HAP-1 (cell line): ENCODE results near the gene GNAZ.

Source experiments
- DNase-seq, 2 experiments: peaks; one replicate each; pipeline ENCODE4 v3.0.0-alpha.2; 2016 to 2020; ENCODE audit warnings: low spot score in 2 of 2
- H3K27me3 ChIP-seq: fragments of 250-450 bp; sonication (Bioruptor Pico); 2 replicates; pipeline ENCODE4 v1.5.1; 2020; ENCODE audit warnings: low read depth, mild to moderate bottlenecking, moderate library complexity
- H3K36me3 ChIP-seq: fragments of 250-450 bp; sonication (Bioruptor Pico); replicated peaks from 2 replicates; pipeline ENCODE4 v1.5.1; 2020; ENCODE audit warnings: mild to moderate bottlenecking
- H3K4me1 ChIP-seq: fragments of 250-450 bp; sonication (Bioruptor Pico); 2 replicates; pipeline ENCODE4 v1.5.1; 2020; ENCODE audit warnings: mild to moderate bottlenecking
- H3K4me3 ChIP-seq: fragments of 250-450 bp; sonication (Bioruptor Pico); 2 replicates; pipeline ENCODE4 v1.5.1; 2020; ENCODE audit warnings: mild to moderate bottlenecking, moderate library complexity
- H3K9me3 ChIP-seq: fragments of 250-450 bp; sonication (Bioruptor Pico); 2 replicates; pipeline ENCODE4 v1.5.1; 2020; ENCODE audit warnings: mild to moderate bottlenecking, moderate library complexity
- in situ Hi-C: fragments of 300-500 bp; cut with MboI; formaldehyde crosslinking; loops from 3 replicates; pipeline ENCODE4 v1.14.3; 2020; ENCODE audit warnings: low sequenced_read_pairs, inconsistent platforms, mixed read lengths

GNAZ gene

DNA sequence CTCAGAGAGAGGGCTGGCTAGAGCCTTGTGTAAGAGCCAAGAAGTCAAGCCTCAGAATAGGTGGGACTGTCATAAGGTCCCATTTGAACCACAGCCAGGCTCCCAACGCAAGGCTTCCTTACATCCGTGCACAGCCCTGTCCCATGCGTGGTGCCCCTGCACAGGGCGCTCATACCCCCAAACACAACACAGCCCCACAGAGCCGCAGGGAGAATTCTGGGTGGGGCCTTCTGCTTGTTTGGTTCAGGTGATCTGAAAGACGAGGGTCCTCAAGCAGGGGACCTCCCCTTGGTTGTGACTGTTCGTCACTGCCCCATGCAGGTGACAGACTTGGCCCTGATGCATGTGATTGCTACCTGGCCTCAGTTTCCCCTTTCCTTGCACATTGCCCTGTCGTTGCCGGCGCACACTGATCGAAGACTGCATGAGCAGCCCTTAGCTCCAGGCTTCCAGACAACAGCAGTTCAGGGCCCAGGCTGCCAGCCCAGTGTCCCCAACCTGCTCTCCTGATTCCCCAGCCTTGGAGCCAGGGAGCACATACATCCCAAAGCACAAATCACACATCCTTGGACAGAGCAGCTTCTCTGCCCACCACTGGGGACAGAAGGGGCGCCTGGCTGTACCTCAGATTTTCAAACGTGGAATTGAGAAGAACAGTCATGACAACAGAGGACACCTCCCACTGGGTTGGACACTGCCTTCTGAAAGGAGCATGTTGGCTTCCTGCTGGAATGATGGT is 22.1 kb downstream of the GNAZ start:
- Histone ChIP-seq H3K9me3 (no peaks in the 10 kb centered on the region), H3K4me3 (no peak overlapping the region), H3K36me3 (peaks cover 5% of the 10 kb centered on the region), H3K4me1 (no peaks in the 10 kb centered on the region), H3K27me3 (no peaks in the 10 kb centered on the region)
- in situ Hi-C loops: no loop called here
- no peak for DNase-seq

DNA sequence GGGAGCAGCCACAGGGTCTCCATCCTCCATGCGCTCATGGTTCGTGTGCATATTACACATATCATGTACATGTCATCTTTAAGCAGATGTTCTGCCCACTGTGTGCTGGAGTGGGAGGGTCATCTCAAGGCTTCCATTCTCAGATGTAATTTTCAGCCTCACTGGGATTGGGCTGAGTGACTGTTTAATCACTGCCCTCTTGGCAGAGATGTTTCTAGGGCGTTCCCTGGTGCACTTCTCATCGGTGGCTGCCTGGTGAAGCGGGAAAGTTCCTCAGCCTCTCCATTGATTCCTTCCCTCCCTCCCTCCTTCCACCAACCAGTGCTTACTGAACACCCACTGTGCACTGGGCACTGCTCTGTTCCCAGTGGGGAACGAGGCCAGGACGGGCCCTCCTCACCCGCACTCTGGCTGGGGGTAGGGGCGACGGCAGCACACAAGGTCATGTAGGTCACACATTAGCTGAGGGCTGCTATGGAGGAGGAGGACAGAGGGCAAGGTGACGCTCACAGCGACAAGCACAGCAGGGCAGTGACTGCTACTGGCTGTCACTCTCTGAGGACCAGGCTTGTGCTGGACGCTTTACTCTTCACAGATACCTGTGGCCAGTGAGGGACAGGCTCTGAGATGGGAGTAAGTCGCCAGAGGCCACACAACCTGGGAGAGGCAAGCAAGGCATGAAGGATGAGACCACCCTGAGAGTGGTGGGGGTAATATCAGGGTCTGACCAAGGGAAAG is 22.9 kb downstream of the GNAZ start:
- H3K4me3 ChIP-seq: no peak overlapping the region
- no peaks in the 10 kb centered on the region for H3K27me3 ChIP-seq
- peaks cover 7% of the 10 kb centered on the region for H3K36me3 ChIP-seq

DNA sequence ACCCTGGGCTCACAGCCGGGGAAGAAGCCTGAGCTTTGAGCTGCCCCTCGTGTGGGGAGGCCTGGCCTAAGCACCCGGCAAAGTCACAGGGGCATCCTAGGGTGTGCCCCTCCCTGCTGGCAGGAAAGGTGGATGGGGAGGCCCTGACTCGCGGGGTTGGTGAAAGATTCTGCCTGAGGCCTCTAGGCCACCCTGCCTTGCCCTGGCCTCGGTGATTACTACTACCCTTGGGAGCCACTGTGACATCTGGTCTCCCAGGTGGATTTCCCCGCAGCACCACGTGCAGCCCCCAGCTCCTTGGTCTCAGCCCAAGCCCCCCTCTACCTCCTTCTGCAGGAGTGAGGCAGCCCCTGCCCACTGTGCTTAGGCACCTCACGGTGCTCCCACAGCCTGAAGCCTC is 23.9 kb downstream of the GNAZ start:
- H3K27me3 ChIP-seq: no peaks in the 10 kb centered on the region
- in situ Hi-C loops: no loop called here

More for the DNA sequence above, 22.9 kb downstream of the GNAZ start:
- no peaks in the 10 kb centered on the region for H3K9me3 ChIP-seq
- DNase-seq: no peak
- in situ Hi-C loops: no loop called here
- no peaks in the 10 kb centered on the region for H3K4me1 ChIP-seq

DNA sequence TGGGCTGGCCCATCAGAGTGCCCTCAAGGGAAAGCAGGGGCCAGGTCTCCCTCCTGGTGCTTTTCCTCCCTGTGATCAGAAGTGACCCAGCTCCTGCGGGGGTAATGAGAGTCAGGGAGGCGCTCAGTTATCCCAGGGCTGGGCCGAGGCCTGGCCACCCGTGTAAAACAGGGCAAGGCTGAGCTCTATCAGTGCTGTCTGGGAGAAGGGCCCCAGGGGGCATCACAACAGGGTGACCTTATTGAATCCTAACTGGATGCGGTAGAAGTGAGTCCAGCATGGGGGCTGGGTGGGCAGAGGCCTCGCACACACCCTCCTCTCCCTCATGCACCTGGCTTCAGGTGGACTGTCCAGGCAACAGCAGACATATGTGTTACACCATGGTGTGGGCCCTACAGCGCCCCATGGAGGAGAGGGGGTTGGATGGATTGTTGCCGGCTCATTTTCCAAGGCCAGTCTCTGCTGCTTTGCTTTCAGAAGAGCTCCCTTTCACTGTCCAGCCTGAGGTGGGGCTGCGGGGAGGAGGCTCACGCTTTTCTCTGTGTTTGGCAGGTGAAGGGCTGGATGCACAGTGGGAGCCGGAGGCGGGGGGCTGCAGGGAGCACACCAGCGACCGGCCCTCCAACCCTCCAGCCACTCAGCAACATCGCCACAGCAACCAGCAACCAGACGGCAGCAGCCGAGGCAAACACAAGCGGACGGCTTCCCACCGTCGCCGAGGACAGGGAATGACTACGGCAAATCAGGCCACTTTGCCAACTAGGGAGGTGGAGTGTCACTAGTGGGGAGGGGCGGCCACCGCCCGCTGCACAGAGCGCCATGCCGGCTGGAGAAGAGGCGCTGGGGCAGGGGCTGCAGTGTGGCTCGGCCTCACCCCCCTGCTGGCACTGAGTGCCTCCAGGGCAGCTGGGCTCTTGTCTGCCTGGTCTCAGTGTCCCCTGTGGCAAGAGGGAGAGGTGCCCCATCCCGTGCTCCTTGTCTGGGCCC is 24.7 kb downstream of the GNAZ start:
- no peak for DNase-seq
- H3K4me1 ChIP-seq: no peaks in the 10 kb centered on the region
- H3K4me3 ChIP-seq: no peak overlapping the region
- H3K9me3 ChIP-seq: no peaks in the 10 kb centered on the region
- no peaks in the 10 kb centered on the region for H3K27me3 ChIP-seq
- peaks cover 7% of the 10 kb centered on the region for H3K36me3 ChIP-seq
- in situ Hi-C loops: no loop called here

More for the DNA sequence above, 23.9 kb downstream of the GNAZ start:
- DNase-seq: no peak
- Histone ChIP-seq H3K4me3 (no peak overlapping the region), H3K36me3 (peaks cover 7% of the 10 kb centered on the region), H3K4me1 (no peaks in the 10 kb centered on the region), H3K9me3 (no peaks in the 10 kb centered on the region)

DNA sequence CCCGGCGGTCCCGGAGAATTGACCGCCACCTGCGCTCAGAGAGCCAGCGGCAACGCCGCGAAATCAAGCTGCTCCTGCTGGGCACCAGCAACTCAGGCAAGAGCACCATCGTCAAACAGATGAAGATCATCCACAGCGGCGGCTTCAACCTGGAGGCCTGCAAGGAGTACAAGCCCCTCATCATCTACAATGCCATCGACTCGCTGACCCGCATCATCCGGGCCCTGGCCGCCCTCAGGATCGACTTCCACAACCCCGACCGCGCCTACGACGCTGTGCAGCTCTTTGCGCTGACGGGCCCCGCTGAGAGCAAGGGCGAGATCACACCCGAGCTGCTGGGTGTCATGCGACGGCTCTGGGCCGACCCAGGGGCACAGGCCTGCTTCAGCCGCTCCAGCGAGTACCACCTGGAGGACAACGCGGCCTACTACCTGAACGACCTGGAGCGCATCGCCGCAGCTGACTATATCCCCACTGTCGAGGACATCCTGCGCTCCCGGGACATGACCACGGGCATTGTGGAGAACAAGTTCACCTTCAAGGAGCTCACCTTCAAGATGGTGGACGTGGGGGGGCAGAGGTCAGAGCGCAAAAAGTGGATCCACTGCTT is 25.5 kb downstream of the GNAZ start:
- Histone ChIP-seq H3K27me3 (no peaks in the 10 kb centered on the region), H3K36me3 (peaks cover 7% of the 10 kb centered on the region), H3K9me3 (no peaks in the 10 kb centered on the region), H3K4me1 (no peaks in the 10 kb centered on the region), H3K4me3 (no peak overlapping the region)
- DNase-seq: no peak
- in situ Hi-C loops: no loop called here

DNA sequence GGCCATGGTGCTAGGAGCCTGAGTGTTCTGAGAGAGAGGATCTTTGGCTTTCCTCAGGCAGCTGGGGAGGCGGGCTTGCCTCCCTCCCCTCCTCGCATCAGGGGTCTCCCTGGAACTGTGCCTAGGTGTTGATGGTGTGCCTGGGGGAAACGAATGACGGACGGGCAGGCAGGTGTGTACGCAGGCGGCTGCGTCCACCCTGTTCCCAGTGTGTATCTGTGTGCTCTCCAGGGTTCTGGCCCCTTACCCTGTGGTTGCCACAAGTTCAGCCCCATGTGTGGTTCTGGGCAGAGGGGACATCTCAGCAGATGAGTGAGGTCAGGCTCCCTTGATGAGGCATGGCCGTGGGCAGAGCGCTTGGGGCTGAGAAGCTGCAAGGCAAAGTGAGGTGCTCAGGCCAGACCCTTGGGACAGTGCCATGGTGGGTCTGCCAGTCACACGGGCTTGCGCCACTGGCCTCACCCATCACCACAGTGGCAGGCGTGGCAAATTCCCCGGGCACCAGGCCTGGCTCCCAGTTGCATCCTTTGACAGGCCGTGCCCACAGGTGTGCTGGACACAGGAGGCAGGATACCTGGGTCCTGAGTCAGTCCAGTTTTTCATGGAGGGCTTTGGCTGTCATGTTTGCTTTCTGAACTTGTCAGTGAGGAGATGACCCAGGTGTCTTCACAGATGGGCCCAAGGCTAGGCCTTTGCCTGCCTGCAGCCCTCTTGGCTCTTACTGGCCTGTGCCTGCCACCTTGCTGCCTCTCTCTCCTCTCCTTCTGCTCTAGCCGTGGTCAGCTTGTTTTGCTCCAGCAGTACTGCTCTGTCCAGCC is 27.3 kb downstream of the GNAZ start:
- no peak for DNase-seq

DNA sequence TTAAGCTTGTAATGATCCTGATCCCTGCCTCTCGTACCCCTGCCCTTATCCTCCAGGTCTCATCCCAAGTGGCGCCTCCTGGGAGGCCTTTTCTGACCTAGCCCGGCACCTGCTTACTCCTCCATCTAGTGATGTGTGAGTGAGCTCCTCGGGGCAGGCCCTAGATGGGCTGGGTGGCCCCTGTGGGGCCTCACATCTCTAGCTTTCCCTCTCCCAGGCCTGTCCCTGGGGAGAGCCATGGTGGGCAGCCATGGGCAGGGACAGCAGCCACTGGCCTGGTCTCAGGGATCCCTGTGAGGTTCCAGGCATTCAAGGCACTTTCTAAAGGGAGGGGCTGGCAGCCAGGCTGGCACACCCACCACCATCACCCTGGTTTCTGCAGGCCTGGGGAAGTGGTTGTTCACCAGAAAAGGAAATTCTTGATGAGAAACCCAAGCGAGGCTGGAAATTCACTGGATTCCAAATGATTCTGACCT is 27.9 kb downstream of the GNAZ start:
- Histone ChIP-seq H3K36me3 (peaks cover 7% of the 10 kb centered on the region), H3K9me3 (no peaks in the 10 kb centered on the region), H3K27me3 (no peaks in the 10 kb centered on the region), H3K4me3 (no peak overlapping the region), H3K4me1 (no peaks in the 10 kb centered on the region)
- no peak for DNase-seq
- in situ Hi-C loops: no loop called here

More for the DNA sequence above, 27.3 kb downstream of the GNAZ start:
- H3K36me3 ChIP-seq: peaks cover 7% of the 10 kb centered on the region
- H3K4me1 ChIP-seq: no peaks in the 10 kb centered on the region
- H3K9me3 ChIP-seq: no peaks in the 10 kb centered on the region
- H3K27me3 ChIP-seq: no peaks in the 10 kb centered on the region
- H3K4me3 ChIP-seq: no peak overlapping the region
- in situ Hi-C loops: no loop called here

DNA sequence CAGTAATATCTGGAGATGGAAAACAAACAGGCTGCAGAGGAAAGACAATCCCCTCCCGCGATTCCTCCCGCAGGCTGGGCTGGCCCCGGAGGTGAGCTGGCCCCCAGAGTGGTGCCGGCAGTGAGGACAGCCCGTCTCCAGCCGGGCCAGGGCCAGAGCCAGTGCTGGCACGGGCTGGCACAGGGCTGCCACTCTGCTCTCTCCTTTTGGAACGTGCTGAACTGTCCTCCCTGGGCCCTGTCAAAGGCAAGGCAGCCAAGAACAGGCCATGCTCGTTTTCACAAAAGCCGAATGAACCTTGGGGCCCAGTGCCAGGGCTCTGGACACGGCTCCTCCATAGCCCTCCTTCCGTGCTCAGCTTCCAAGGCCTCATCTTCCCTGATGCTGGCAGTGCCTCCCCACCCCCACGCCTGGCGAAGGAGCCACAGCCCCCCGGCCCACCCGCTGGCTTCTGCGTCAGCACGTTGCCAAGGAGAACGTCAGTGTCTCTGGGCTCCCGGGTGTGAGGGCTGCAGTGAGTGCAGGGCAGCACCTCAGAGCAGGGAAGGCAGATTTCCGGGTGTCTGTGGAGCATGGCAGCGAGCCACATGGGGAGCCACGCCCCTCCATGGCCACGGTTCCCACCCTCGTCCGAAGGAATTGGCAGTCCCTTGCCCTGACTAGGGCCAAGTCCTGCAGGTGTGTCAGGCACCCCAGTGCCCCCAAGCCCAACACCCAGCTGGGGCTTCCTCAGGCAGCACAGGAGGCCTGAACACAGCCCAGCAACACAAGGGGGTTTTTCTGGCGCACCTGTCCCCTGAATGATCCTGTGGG is 28.6 kb downstream of the GNAZ start:
- Histone ChIP-seq H3K4me1 (no peaks in the 10 kb centered on the region), H3K9me3 (no peaks in the 10 kb centered on the region), H3K27me3 (no peaks in the 10 kb centered on the region), H3K4me3 (no peak overlapping the region), H3K36me3 (peaks cover 7% of the 10 kb centered on the region)
- DNase-seq: no peak
- in situ Hi-C loops: no loop called here

DNA sequence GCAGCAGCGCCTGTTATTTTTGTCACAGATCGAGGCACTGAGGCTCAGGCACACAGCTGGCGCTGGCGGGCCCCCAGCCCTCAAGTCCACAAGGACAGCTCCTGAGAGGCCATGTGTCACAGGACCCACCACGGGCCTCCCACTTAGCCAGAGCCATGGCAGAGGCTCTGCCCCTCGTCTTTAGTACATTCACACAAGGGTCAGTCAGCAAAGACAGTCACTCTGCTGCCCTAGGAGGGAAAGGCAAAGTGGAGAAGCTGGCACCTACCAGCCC is 29.1 kb downstream of the GNAZ start:
- H3K4me3 ChIP-seq: no peak overlapping the region
- no peaks in the 10 kb centered on the region for H3K27me3 ChIP-seq
- no peak for DNase-seq
- H3K36me3 ChIP-seq: peaks cover 7% of the 10 kb centered on the region
- H3K4me1 ChIP-seq: no peaks in the 10 kb centered on the region
- in situ Hi-C loops: no loop called here
- no peaks in the 10 kb centered on the region for H3K9me3 ChIP-seq

DNA sequence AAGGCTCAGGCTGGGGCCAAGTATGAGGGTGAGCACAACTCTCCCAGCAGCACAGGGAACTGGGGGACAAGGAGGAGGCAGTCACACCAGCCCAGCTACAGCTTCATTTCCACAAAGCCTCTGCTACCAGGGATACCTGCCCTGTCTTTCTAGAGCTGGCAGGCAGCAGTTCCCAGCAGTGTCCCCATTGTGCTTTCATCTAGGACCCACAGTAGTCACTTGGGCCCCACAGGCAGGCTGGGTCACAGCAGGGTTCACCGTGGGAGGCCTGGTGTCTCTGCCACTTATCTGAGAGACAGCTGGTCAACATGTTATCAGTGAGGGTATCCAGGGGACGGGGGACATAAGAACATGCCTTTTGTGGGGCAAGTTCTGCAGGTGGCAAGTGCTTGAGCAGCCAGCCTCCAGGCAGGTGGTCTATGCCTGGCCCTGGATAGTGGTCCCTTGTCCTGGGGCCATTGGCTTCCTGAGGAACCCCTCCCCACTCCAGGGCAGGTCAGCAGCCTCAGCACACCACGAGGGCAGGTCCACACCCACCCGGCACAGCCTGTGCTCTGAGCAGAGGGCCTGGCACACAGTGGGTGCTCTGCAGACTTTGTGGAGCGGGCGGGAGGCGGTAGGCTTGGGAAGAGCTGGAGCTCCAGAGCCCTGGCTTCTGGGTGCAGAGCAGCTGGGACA is 29.9 kb downstream of the GNAZ start:
- DNase-seq: no peak
- no peaks in the 10 kb centered on the region for H3K4me1 ChIP-seq
- in situ Hi-C loops: no loop called here
- H3K27me3 ChIP-seq: no peaks in the 10 kb centered on the region
- no peaks in the 10 kb centered on the region for H3K9me3 ChIP-seq
- H3K36me3 ChIP-seq: peaks cover 7% of the 10 kb centered on the region
- H3K4me3 ChIP-seq: no peak overlapping the region

DNA sequence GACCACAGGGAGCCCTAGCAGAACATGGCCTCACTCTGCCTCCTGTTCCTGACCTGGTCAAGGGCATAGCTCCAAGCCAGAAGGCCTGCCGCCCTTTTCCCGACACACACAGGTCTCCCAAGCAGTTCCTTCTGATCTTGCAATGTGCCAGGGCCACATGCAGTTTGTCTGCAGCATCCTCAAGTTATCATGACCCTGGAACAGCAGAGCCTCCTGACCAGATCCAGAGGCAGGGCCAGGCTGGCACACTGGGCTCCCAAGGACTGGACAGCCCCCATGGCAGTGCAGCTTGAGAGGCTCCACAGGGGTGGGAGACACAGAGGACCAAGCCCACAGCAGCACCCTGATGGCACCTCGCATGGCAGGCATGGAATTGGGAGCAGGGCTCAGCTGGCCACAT is 31.2 kb downstream of the GNAZ start:
- Histone ChIP-seq H3K9me3 (no peaks in the 10 kb centered on the region), H3K4me1 (no peaks in the 10 kb centered on the region), H3K36me3 (peaks cover 4% of the 10 kb centered on the region), H3K27me3 (no peaks in the 10 kb centered on the region), H3K4me3 (no peak overlapping the region)
- no peak for DNase-seq
- in situ Hi-C loops: no loop called here
